Kidney epithelial cell (primary cell): ENCODE data around the gene CNNM2. TPM values are rescaled to one million over a fixed set of nuclear protein-coding genes. Genes with fewer than 3 reads are reported as not detected.

Experiments
- DNase-seq: peaks from one replicate; pipeline ENCODE4 v3.0.0-alpha.2; 2010; ENCODE audit warnings: low read depth
- H3K27me3 ChIP-seq: 2 replicates; pipeline ENCODE4 v1.6.0; 2011; ENCODE audit warnings: low read length; ENCODE audit not compliant: control insufficient read depth, insufficient read depth
- H3K36me3 ChIP-seq: 2 replicates; pipeline ENCODE4 v1.5.1; 2011; ENCODE audit warnings: low read length; ENCODE audit not compliant: control insufficient read depth, insufficient read depth
- H3K4me3 ChIP-seq: 2 replicates; pipeline ENCODE4 v1.5.1; 2011; ENCODE audit warnings: low read depth, mild to moderate bottlenecking, control low read depth, low read length
- total RNA-seq: library from RNA; depleted of rRNA; stranded (reverse); fragments of >200 nt; gene quantifications from 2 replicates; pipeline ENCODE4 v1.2.3, GENCODE V29; 2015
- TF ChIP-seq, protein P1 (sequence below): IDR thresholded peaks from 2 replicates; pipeline ENCODE4 v1.5.1; 2011; ENCODE audit warnings: mild to moderate bottlenecking, moderate library complexity, low read length, control low read depth, inconsistent platforms; ENCODE audit not compliant: insufficient read depth, poor library complexity, severe bottlenecking

CNNM2 gene
- total RNA-seq, 1 donor from 2014 or later, result 6.4 TPM

DNA sequence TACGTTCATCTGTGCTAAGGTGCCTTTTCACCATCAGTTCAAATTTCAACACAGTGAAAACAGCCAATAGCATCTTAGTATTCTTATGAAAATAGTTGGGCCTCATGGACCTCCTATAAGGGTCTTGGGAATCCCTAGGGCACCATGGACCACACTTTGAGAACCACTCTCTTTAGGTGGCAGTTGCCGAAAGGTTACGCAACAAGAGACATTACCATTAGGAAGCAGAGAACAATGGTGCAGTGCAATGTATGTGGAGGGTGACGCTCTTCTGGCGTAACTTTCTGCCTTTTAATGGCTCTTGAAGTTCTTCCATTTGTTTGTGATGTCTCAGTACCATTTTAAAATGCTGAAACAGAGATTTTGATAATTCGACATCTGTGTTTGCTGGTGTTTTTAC is 131.1 kb downstream of the CNNM2 start:
- TF ChIP-seq, protein P1, sequence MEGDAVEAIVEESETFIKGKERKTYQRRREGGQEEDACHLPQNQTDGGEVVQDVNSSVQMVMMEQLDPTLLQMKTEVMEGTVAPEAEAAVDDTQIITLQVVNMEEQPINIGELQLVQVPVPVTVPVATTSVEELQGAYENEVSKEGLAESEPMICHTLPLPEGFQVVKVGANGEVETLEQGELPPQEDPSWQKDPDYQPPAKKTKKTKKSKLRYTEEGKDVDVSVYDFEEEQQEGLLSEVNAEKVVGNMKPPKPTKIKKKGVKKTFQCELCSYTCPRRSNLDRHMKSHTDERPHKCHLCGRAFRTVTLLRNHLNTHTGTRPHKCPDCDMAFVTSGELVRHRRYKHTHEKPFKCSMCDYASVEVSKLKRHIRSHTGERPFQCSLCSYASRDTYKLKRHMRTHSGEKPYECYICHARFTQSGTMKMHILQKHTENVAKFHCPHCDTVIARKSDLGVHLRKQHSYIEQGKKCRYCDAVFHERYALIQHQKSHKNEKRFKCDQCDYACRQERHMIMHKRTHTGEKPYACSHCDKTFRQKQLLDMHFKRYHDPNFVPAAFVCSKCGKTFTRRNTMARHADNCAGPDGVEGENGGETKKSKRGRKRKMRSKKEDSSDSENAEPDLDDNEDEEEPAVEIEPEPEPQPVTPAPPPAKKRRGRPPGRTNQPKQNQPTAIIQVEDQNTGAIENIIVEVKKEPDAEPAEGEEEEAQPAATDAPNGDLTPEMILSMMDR, result no peak
- no peak for DNase-seq
- H3K36me3 ChIP-seq, result no peaks in the 10 kb centered on the region
- H3K27me3 ChIP-seq, result no peaks in the 10 kb centered on the region
- H3K4me3 ChIP-seq, result no peak overlapping the region

- TF ChIP-seq, protein P1, result peak; percentile 48
- H3K4me3 ChIP-seq, result peak overlapping the region; percentile 26
- H3K36me3 ChIP-seq, result no peaks in the 10 kb centered on the region
- peak; percentile 52 for DNase-seq
- H3K27me3 ChIP-seq, result no peaks in the 10 kb centered on the region
Measured at GRCh38 chr10:103053659-103054581, 135.8 kb downstream of the CNNM2 start.

GRCh38 chr10:103054621-103055020 is 136.5 kb downstream of the CNNM2 start:
- no peak for DNase-seq
- H3K4me3 ChIP-seq, result no peak overlapping the region
- H3K36me3 ChIP-seq, result no peaks in the 10 kb centered on the region
- TF ChIP-seq, protein P1, result no peak
- H3K27me3 ChIP-seq, result no peaks in the 10 kb centered on the region

DNA sequence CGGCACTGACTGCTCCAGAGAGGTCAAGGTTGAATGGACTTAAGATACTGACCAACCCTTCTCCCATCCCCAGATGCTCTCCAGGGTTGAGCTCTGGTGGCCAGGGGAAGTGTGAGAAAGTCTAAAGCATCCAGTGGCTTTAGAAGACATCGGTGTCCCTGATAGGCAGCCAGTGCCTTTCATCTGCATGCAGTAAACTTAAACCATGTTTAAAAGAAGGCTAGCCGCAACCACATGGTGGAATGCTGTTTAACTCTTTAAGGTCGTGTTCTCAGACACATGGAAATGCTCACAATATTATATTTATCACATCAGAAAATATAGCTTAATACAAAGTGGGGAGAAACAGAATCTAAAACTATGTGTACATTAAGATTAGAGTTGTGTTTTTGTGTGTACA is 137.0 kb downstream of the CNNM2 start:
- DNase-seq, result no peak
- H3K36me3 ChIP-seq, result no peaks in the 10 kb centered on the region
- H3K4me3 ChIP-seq, result no peak overlapping the region
- TF ChIP-seq, protein P1, result no peak
- no peaks in the 10 kb centered on the region for H3K27me3 ChIP-seq

- no peak overlapping the region for H3K4me3 ChIP-seq
- TF ChIP-seq, protein P1, result no peak
- DNase-seq, result no peak
Measured at GRCh38 chr10:103058034-103058433, 139.9 kb downstream of the CNNM2 start.

More at GRCh38 chr10:103058034-103058433, 139.9 kb downstream of the CNNM2 start:
- Histone ChIP-seq H3K27me3 (no peaks in the 10 kb centered on the region), H3K36me3 (no peaks in the 10 kb centered on the region)
